Measurements from ENCODE around the gene POLK.

- TF ChIP-seq POLR2A (IDR thresholded peaks at IDR 0.05): no peak
- TF ChIP-seq, protein P1, sequence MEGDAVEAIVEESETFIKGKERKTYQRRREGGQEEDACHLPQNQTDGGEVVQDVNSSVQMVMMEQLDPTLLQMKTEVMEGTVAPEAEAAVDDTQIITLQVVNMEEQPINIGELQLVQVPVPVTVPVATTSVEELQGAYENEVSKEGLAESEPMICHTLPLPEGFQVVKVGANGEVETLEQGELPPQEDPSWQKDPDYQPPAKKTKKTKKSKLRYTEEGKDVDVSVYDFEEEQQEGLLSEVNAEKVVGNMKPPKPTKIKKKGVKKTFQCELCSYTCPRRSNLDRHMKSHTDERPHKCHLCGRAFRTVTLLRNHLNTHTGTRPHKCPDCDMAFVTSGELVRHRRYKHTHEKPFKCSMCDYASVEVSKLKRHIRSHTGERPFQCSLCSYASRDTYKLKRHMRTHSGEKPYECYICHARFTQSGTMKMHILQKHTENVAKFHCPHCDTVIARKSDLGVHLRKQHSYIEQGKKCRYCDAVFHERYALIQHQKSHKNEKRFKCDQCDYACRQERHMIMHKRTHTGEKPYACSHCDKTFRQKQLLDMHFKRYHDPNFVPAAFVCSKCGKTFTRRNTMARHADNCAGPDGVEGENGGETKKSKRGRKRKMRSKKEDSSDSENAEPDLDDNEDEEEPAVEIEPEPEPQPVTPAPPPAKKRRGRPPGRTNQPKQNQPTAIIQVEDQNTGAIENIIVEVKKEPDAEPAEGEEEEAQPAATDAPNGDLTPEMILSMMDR (IDR thresholded peaks at IDR 0.05): no peak
Observed at GRCh38 chr5:75547812-75548211, 36.1 kb downstream of the POLK start.
